HepG2 (cell line): ENCODE data around the gene BCL2L1. TPM values are rescaled to one million over a fixed set of nuclear protein-coding genes. Genes with fewer than 3 reads are reported as not detected.

ENCODE experiments used
- FOXJ3 ChIP-seq: sonication (generic); formaldehyde crosslinking; IDR thresholded peaks from 2 replicates; pipeline ENCODE4 v1.4.0; 2020; ENCODE audit warnings: missing genetic modification reagents, mild to moderate bottlenecking, borderline replicate concordance
- FOXO1 ChIP-seq: sonication (generic); formaldehyde crosslinking; IDR thresholded peaks from 2 replicates; pipeline ENCODE4 v1.4.0; 2020; ENCODE audit warnings: missing genetic modification reagents
- HDAC1 ChIP-seq: sonication (generic); formaldehyde crosslinking; IDR thresholded peaks from 2 replicates; pipeline ENCODE4 v1.5.1; 2020; ENCODE audit warnings: mild to moderate bottlenecking, missing genetic modification reagents
- HOXD1 ChIP-seq: sonication (generic); formaldehyde crosslinking; IDR thresholded peaks from 2 replicates; pipeline ENCODE4 v1.5.0; 2020; ENCODE audit warnings: missing genetic modification reagents
- MED8 ChIP-seq: sonication (generic); formaldehyde crosslinking; IDR thresholded peaks from 2 replicates; pipeline ENCODE4 v1.8.1; 2023; ENCODE audit warnings: mild to moderate bottlenecking, missing genetic modification reagents; ENCODE audit not compliant: insufficient replicate concordance
- NFE2 ChIP-seq: sonication (generic); formaldehyde crosslinking; IDR thresholded peaks from 2 replicates; pipeline ENCODE4 v1.4.0; 2020; ENCODE audit warnings: missing genetic modification reagents
- NONO ChIP-seq, 2 experiments: fragments of 450-650 bp in 1 of 2; sonication (generic) in 1 of 2; formaldehyde crosslinking in 1 of 2; IDR thresholded peaks in 1 of 2; conservative IDR thresholded peaks in 1 of 2; 2 replicates each; pipeline versions ENCODE4 v1.6.1 to v1.8.0; 2017 to 2022; ENCODE audit warnings: mild to moderate bottlenecking in 1 of 2, missing genetic modification reagents in 1 of 2, moderate library complexity in 1 of 2
- XRCC5 ChIP-seq: fragments of 200-400 bp; formaldehyde crosslinking; optimal IDR thresholded peaks from 2 replicates; pipeline ENCODE3; 2017; ENCODE audit warnings: mild to moderate bottlenecking, low read length
- ZBTB38 ChIP-seq: sonication (generic); formaldehyde crosslinking; IDR thresholded peaks from 2 replicates; pipeline ENCODE4 v1.5.1; 2020; ENCODE audit warnings: mild to moderate bottlenecking, missing genetic modification reagents
- ZNF234 ChIP-seq: sonication (generic); formaldehyde crosslinking; conservative IDR thresholded peaks from 2 replicates; pipeline ENCODE4 v1.5.1; 2020; ENCODE audit warnings: mild to moderate bottlenecking, missing genetic modification reagents
- ZNF331 ChIP-seq: sonication (generic); formaldehyde crosslinking; IDR thresholded peaks from 2 replicates; pipeline ENCODE4 v1.4.0; 2020; ENCODE audit warnings: missing genetic modification reagents
- polyA plus RNA-seq, 8 experiments: library from polyadenylated mRNA; depleted of rRNA in 3 of 8; stranded (reverse) in 7 of 8; unstranded in 1 of 8; fragments of >200 nt; fragmentation: Illumina TruSeq in 4 of 8; extraction: Trizol in 4 of 8; gene quantifications; 2 replicates each; pipeline versions ENCODE4 v1.2.1 to v1.2.3, GENCODE V29; 2011 to 2016; ENCODE audit warnings: low read depth in 4 of 8, missing spikeins in 1 of 8, mixed read lengths in 1 of 8; ENCODE audit not compliant: insufficient read depth in 1 of 8
- total RNA-seq, 5 experiments: library from RNA; depleted of rRNA; stranded (reverse); fragments of >200 nt; fragmentation: Illumina TruSeq; extraction: Trizol; gene quantifications; 2 replicates each; pipeline ENCODE4 v1.2.3, GENCODE V29; 2016; ENCODE audit warnings: low read depth in 1 of 5
- TF ChIP-seq, protein P1 (sequence below): sonication (generic); formaldehyde crosslinking; IDR thresholded peaks from 2 replicates; pipeline ENCODE4 v1.5.1; 2020; ENCODE audit warnings: mild to moderate bottlenecking, missing genetic modification reagents, borderline replicate concordance
- TF ChIP-seq, protein P2 (sequence below): IDR thresholded peaks from 2 replicates; pipeline ENCODE4 v1.6.1; 2016
- TF ChIP-seq, protein P3 (sequence below): sonication (generic); formaldehyde crosslinking; IDR thresholded peaks from 2 replicates; pipeline ENCODE4 v1.4.0; 2020; ENCODE audit warnings: low read depth, mild to moderate bottlenecking, missing genetic modification reagents
- TF ChIP-seq, protein P4 (sequence below): sonication (generic); formaldehyde crosslinking; conservative IDR thresholded peaks from 2 replicates; pipeline ENCODE4 v1.4.0; 2020; ENCODE audit warnings: missing genetic modification reagents
- TF ChIP-seq, protein P5 (sequence below): sonication (generic); formaldehyde crosslinking; IDR thresholded peaks from 2 replicates; pipeline ENCODE4 v1.5.1; 2020; ENCODE audit warnings: mild to moderate bottlenecking, moderate library complexity, missing genetic modification reagents

BCL2L1 gene
- total and polyA plus RNA-seq, 2 of the 13 experiments (the other 11 are each of a cell fraction or from before 2014, with no cell fraction given), result 164 to 258 TPM

DNA sequence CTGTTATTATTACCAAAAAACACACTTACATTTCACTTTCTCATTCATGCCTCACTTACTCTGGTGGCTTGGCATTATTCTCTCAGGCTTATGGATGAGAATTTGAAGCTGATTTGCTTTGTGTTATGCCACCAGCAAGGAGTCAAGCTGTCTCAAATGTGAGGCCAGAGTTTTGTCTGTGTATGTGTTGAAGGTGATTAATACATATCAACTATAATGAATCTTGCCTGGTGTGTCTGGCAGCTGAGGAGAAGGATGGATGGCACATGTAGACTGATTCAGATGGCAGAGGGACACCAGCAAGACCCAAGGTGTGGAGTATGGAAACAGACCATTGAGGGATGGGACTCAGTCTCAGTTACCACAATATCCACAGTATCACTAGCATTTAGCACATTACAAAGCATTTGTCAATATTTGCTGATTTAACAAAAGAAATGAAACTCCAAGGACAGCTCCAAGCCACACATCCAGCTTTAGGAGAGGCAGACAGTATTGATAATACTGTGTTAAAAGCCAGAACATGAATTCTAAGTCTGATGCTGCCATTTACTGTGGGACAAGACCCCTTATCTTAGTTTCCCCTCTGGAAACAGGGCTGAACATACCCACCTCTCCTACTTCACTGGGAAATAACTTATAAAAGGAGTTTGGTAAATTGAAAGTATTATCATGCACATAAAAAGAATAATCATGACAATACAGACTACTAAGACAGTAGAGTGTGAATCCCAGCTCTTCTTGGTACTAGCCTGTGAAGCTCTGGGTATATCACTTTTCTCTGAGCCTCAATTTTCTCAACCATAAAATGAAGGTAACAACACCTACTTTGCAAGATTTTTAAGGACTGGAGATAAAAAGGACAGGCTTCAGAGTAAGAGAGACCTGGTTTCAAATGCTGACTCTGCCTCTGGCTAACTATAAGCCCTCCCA lies 11.2 kb downstream of the BCL2L1 start (continued):
- TF ChIP-seq, protein P1, sequence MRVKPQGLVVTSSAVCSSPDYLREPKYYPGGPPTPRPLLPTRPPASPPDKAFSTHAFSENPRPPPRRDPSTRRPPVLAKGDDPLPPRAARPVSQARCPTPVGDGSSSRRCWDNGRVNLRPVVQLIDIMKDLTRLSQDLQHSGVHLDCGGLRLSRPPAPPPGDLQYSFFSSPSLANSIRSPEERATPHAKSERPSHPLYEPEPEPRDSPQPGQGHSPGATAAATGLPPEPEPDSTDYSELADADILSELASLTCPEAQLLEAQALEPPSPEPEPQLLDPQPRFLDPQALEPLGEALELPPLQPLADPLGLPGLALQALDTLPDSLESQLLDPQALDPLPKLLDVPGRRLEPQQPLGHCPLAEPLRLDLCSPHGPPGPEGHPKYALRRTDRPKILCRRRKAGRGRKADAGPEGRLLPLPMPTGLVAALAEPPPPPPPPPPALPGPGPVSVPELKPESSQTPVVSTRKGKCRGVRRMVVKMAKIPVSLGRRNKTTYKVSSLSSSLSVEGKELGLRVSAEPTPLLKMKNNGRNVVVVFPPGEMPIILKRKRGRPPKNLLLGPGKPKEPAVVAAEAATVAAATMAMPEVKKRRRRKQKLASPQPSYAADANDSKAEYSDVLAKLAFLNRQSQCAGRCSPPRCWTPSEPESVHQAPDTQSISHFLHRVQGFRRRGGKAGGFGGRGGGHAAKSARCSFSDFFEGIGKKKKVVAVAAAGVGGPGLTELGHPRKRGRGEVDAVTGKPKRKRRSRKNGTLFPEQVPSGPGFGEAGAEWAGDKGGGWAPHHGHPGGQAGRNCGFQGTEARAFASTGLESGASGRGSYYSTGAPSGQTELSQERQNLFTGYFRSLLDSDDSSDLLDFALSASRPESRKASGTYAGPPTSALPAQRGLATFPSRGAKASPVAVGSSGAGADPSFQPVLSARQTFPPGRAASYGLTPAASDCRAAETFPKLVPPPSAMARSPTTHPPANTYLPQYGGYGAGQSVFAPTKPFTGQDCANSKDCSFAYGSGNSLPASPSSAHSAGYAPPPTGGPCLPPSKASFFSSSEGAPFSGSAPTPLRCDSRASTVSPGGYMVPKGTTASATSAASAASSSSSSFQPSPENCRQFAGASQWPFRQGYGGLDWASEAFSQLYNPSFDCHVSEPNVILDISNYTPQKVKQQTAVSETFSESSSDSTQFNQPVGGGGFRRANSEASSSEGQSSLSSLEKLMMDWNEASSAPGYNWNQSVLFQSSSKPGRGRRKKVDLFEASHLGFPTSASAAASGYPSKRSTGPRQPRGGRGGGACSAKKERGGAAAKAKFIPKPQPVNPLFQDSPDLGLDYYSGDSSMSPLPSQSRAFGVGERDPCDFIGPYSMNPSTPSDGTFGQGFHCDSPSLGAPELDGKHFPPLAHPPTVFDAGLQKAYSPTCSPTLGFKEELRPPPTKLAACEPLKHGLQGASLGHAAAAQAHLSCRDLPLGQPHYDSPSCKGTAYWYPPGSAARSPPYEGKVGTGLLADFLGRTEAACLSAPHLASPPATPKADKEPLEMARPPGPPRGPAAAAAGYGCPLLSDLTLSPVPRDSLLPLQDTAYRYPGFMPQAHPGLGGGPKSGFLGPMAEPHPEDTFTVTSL (CRISPR knock-in tag), result peak; percentile 68; the same call in 1 of the 2 replicates
- TF ChIP-seq, protein P2, sequence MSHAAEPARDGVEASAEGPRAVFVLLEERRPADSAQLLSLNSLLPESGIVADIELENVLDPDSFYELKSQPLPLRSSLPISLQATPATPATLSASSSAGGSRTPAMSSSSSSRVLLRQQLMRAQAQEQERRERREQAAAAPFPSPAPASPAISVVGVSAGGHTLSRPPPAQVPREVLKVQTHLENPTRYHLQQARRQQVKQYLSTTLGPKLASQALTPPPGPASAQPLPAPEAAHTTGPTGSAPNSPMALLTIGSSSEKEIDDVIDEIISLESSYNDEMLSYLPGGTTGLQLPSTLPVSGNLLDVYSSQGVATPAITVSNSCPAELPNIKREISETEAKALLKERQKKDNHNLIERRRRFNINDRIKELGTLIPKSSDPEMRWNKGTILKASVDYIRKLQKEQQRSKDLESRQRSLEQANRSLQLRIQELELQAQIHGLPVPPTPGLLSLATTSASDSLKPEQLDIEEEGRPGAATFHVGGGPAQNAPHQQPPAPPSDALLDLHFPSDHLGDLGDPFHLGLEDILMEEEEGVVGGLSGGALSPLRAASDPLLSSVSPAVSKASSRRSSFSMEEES (CRISPR knock-in tag), result peak; percentile 48; the same call in 1 of the 2 replicates
- TF ChIP-seq, protein P3, sequence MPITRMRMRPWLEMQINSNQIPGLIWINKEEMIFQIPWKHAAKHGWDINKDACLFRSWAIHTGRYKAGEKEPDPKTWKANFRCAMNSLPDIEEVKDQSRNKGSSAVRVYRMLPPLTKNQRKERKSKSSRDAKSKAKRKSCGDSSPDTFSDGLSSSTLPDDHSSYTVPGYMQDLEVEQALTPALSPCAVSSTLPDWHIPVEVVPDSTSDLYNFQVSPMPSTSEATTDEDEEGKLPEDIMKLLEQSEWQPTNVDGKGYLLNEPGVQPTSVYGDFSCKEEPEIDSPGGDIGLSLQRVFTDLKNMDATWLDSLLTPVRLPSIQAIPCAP (CRISPR knock-in tag), result no peak
- TF ChIP-seq FOXO1 (CRISPR knock-in tag), result peak; percentile 69; the same call in 1 of the 2 replicates
- 0 out of 2 replicates have a peak, but pooled peaks have one; percentile 39 for TF ChIP-seq HOXD1 (CRISPR knock-in tag)
- no peak for TF ChIP-seq MED8 (CRISPR knock-in tag)
- TF ChIP-seq ZBTB38 (CRISPR knock-in tag), result no peak
- TF ChIP-seq, protein P4, sequence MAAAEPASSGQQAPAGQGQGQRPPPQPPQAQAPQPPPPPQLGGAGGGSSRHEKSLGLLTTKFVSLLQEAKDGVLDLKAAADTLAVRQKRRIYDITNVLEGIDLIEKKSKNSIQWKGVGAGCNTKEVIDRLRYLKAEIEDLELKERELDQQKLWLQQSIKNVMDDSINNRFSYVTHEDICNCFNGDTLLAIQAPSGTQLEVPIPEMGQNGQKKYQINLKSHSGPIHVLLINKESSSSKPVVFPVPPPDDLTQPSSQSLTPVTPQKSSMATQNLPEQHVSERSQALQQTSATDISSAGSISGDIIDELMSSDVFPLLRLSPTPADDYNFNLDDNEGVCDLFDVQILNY (CRISPR knock-in tag), result no peak
- peak; percentile 70; the same call in 1 of the 2 replicates for TF ChIP-seq ZNF331 (CRISPR knock-in tag)
- peak; percentile 43 for TF ChIP-seq HDAC1 (CRISPR knock-in tag)
- TF ChIP-seq ZNF234, result no peak
- TF ChIP-seq, protein P5, sequence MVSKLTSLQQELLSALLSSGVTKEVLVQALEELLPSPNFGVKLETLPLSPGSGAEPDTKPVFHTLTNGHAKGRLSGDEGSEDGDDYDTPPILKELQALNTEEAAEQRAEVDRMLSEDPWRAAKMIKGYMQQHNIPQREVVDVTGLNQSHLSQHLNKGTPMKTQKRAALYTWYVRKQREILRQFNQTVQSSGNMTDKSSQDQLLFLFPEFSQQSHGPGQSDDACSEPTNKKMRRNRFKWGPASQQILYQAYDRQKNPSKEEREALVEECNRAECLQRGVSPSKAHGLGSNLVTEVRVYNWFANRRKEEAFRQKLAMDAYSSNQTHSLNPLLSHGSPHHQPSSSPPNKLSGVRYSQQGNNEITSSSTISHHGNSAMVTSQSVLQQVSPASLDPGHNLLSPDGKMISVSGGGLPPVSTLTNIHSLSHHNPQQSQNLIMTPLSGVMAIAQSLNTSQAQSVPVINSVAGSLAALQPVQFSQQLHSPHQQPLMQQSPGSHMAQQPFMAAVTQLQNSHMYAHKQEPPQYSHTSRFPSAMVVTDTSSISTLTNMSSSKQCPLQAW, result peak; percentile 41; the same call in 1 of the 2 replicates
- TF ChIP-seq NFE2 (CRISPR knock-in tag), result no peak
- peak; percentile 55; the same call in 1 of the 2 replicates for TF ChIP-seq FOXJ3
- TF ChIP-seq NONO (IDR thresholded peaks at IDR 0.05), result no peak
- peak; percentile 62; the same call in 1 of the 2 replicates for TF ChIP-seq NONO (CRISPR knock-in tag; conservative IDR thresholded peaks at IDR 0.05)
- TF ChIP-seq XRCC5, result no peak
